ELF-1 (cell line): Measurements from ENCODE around the gene TUBA8.
"Not testable (repeated sequence)": the region's sequence is repeated elsewhere in the genome, so short reads cannot be mapped to it uniquely, and the experiment has no call there.

ENCODE experiments used
- DNase-seq: peaks from one replicate; pipeline ENCODE4 v3.0.0-alpha.2; 2016; ENCODE audit warnings: low read depth, low spot score

TUBA8 gene

GRCh38 chr22:18105981-18106380 lies 4.6 kb upstream of the TUBA8 start:
- not testable (repeated sequence) for DNase-seq

GRCh38 chr22:18106550-18107341 lies 3.9 kb upstream of the TUBA8 start:
- not testable (repeated sequence) for DNase-seq

- DNase-seq, result no peak
Measured at GRCh38 chr22:18108187-18108586, 2.4 kb upstream of the TUBA8 start.

DNA sequence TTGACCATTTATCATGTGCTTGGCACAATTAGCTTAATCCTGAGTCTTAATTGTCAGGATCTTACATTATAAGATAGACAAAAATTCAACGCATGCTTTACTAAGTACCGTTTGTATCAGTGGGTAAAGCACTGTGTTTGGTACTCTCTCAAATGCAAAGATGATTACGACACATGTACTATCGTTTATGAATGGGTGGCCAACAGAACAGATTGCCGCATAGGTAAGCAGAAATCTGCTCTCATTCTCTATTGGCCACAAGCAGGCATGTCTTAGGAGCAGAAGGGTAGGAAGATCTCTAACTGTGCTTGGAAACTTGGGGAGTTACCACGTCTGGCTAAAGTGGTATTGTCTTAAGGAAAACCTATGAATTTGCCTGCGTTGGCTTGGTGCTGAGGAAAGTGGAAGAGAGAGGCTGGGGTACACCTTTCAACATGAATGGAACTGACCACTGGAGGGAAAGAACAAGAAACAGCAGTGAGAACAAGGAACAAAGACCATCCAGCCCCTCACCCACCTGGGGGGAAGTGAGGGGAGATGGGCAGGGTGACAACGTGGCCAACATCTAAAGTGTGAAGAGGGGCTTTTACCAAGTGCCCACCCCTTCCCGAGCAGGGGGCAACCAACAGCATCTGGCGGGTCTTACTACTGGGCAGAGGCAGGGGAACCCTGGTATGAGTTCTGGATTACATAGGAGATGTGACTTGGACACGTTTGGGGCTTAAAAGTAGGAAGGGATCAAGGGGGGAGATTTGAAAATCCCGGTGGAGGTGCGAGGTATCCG lies 1.0 kb upstream of the TUBA8 start:
- no peak for DNase-seq

DNA sequence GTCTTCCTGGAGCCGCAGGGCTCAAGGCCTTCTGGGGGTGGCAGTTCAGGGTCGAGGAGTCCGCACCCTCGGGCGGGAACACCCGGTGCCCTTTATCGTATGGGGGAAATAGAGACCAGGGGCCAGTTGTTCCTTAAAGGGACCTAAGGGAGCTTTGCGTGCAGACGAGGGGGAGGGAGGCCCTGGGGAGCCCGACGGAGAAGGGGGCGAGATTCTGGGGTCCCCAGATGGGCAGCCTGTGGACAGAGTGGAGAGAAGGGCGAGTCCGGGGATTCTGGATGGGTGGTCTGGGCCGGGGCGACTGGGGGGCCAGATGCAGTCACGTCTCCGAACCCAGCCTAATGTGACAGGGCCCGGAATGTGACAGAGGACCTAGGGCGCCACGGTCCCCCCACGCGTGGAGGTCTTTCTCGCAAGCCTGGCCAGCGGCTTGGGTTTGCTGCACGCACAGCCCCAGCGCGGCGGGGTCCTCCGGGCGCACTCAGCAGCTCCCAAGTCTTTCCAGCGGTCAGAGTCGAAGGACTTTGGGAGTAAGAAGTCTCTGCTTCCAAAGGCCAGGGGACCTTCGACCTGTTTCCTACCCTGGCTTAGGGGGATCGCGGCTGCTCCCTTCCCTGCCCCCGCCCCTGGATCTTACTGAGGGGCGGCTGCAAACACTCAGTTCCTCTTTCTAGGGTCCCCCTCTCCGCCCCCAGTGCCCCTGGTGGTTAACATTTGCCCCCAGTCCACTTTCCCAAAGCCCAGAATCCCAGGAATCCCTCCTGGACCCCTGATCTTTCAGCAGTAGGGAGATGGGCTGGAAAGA lies 547 bp downstream of the TUBA8 start:
- DNase-seq, result no peak

GRCh38 chr22:18111759-18112330 lies 1.2 kb downstream of the TUBA8 start:
- no peak for DNase-seq

DNA sequence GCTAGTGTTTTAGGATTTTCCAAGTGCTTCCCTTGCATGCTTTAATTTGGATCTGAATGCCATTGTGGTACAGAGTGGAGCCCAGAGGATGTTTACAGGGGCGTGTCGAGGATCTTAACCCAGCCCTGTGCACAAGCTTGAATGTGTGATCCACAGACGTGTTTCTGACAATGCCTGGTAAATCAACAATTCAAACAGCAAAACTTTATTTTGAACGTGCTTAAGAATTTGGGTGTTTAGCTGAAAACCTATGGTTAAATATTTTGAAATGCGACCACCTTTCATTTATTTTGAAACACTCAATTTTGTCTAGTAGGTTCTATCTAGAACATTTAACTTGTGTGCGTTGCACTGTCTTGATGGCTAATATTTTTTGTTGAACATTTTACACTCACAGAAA lies 1.8 kb downstream of the TUBA8 start:
- no peak for DNase-seq

- DNase-seq, result no peak
Measured at GRCh38 chr22:18113680-18114394, 3.2 kb downstream of the TUBA8 start.

GRCh38 chr22:18114495-18114894 lies 3.9 kb downstream of the TUBA8 start:
- DNase-seq, result no peak

- no peak for DNase-seq
Measured at GRCh38 chr22:18114976-18115652, 4.5 kb downstream of the TUBA8 start.

GRCh38 chr22:18115906-18116371 lies 5.3 kb downstream of the TUBA8 start:
- no peak for DNase-seq

- DNase-seq, result no peak
Measured at GRCh38 chr22:18116634-18117033, 6.0 kb downstream of the TUBA8 start.

DNA sequence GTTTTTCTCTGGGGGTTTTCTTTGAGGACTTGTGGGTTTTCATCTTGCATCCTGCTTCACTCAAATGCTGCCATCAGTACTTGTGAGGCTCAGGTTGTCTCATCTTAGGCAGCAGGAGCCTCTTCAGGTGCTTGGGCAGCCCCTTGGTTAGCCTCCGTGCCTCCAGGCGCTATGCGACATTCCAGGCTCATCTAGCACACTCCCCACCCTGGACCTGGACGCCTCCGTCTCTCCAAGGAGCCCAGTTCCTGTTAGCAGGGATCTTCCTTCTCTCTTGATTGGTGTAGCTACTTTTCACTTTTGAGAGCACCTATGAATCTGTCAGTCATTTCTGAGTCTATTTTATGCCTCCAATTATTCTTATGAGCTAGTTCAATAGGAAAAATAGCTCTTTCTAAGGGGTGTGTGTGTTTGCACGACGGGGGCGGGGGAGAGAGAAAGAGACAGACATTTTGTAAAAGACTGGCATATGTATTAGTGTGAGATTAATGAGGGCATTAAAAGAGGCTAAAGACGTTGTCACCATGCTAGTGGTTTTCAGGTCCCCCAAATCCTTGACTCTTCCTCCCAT lies 7.8 kb downstream of the TUBA8 start:
- peak; percentile 74 for DNase-seq

DNA sequence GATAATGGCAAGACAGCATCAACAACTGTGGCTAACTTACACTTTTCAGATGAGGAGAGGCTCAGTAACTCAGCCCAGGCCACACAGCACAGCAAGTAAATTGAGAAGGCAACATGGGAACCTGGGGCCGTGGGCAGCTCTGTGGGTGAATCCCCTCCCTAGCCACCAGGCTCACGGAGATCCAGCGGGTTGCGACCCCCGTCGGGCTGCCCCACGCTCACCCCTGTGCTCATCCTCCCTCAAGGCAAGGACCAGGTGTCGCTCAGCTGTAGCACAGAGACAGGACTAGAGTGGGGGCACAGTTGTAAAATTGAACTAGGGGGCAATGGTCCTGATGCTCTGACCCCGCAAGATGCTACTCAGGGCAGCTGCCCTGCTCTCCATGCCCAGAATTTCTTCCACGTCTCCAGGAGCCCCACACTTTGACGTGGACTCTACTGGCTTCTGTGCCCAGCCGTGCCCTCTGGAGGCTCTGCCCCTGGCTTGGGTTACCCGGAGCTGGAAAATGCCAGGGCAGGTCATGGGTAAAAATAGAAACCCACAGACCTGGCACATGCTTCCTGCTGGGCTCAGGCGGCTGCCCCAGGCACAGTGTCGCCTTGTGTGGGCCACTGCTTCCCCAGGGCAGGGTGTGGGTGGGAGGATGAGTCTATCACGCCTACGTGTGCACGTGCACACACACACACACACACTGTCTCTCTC lies 9.0 kb downstream of the TUBA8 start:
- DNase-seq, result no peak

- no peak for DNase-seq
Measured at GRCh38 chr22:18120857-18121256, 10.2 kb downstream of the TUBA8 start.

- peak; percentile 14 for DNase-seq
Measured at GRCh38 chr22:18121506-18121905, 10.9 kb downstream of the TUBA8 start.

DNA sequence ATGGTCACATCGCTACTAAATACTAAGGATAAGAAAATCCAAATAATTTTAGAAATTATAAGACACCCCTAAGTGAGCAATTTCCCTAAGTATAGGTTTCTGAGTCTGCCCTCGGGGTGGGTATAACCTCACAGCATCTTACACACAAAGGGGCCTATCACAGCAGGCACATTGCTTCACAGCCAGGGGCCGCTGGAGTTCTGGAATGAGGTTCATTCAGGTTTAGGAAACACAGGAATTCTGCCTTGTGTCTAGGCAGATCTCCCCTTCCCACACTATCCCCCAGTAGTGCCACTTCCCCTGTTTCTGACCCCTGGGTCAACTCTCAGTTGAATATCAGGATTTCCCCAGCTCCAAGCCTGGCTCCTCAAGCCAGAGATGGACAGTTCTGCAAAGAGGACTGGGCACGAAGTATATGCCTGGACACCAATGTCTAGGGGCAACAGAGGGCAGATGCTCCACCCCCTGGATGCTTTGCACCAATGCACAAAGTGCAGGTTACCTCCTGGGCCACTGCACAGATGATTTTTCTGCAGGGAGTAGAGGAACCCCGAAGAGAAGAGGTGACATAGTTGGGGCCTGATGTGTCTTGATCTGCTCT lies 11.4 kb downstream of the TUBA8 start:
- peak; percentile 66 for DNase-seq

DNA sequence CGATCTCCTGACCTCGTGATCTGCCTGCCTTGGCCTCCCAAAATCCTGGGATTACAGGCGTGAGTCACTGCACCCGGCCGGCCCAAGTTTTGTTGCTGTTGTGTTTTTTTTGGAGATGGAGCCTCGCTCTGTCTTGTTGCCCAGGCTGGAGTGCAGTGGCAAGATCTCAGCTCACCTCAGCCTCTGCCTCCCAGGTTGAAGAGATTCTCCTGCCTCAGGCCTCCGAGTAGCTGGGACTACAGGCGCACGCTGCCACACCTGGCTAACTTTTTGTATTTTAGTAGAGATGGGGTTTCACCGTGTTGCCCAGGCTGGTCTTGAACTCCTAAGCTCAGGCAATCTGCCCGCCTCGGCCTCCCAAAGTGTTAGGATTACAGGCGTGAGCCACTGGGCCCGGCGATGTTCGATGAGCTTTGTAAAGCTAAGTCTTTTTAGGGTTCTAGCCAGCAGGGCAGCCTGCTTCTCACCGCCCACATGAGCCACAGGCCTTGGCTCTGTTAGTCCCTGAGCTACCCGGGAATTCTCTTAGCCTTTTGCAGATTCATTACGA lies 12.9 kb downstream of the TUBA8 start:
- DNase-seq, result not testable (repeated sequence)

DNA sequence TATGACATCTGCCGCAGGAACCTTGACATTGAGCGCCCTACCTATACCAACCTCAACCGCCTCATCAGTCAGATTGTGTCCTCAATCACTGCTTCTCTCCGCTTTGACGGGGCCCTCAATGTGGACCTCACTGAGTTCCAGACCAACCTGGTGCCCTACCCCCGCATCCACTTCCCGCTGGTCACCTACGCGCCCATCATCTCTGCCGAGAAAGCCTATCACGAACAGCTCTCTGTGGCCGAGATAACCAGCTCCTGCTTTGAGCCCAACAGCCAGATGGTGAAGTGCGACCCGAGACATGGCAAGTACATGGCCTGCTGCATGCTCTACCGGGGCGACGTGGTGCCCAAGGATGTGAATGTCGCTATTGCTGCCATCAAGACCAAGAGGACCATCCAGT lies 16.0 kb downstream of the TUBA8 start:
- DNase-seq, result no peak
